ENCODE results near the gene AGL.
"Not testable (repeated sequence)": the region's sequence is repeated elsewhere in the genome, so short reads cannot be mapped to it uniquely, and the experiment has no call there.

The AGL gene

GRCh38 chr1:99852648-99853047 lies 2.5 kb downstream of the AGL start:
- DNase-seq, result no peak

- no peak for DNase-seq
These were observed 5.8 kb downstream of the AGL start for GRCh38 chr1:99855914-99856450.

GRCh38 chr1:99857041-99857440 lies 6.9 kb downstream of the AGL start:
- DNase-seq, result not testable (repeated sequence)

- DNase-seq, result no peak
These were observed 8.1 kb downstream of the AGL start for GRCh38 chr1:99858286-99858685.

- DNase-seq, result no peak
These were observed 8.7 kb downstream of the AGL start for GRCh38 chr1:99858881-99859280.

- no peak for DNase-seq
These were observed 10.5 kb downstream of the AGL start for GRCh38 chr1:99860703-99861102.

GRCh38 chr1:99867682-99868081 lies 17.5 kb downstream of the AGL start:
- DNase-seq, result no peak

- DNase-seq, result no peak
These were observed 19.1 kb downstream of the AGL start for GRCh38 chr1:99869304-99869703.

GRCh38 chr1:99869723-99870122 lies 19.6 kb downstream of the AGL start:
- DNase-seq, result no peak

- no peak for DNase-seq
These were observed 21.9 kb downstream of the AGL start for GRCh38 chr1:99872063-99872462.

GRCh38 chr1:99877568-99877967 lies 27.4 kb downstream of the AGL start:
- DNase-seq, result no peak

GRCh38 chr1:99886179-99886578 lies 36.0 kb downstream of the AGL start:
- no peak for DNase-seq

GRCh38 chr1:99886841-99887240 lies 36.7 kb downstream of the AGL start:
- no peak for DNase-seq

- DNase-seq, result no peak
These were observed 37.7 kb downstream of the AGL start for GRCh38 chr1:99887890-99888289.

- DNase-seq, result no peak
These were observed 41.8 kb downstream of the AGL start for GRCh38 chr1:99891997-99892396.

GRCh38 chr1:99903278-99903677 lies 53.1 kb downstream of the AGL start:
- DNase-seq, result not testable (repeated sequence)

GRCh38 chr1:99906535-99906934 lies 56.4 kb downstream of the AGL start:
- no peak for DNase-seq

- DNase-seq, result no peak
These were observed 67.1 kb downstream of the AGL start for GRCh38 chr1:99917214-99917613.

- no peak for DNase-seq
These were observed 69.1 kb downstream of the AGL start for GRCh38 chr1:99919220-99919619.

- no peak for DNase-seq
These were observed 84.6 kb downstream of the AGL start for GRCh38 chr1:99934801-99935200.

GRCh38 chr1:99935534-99935933 lies 85.4 kb downstream of the AGL start:
- DNase-seq, result no peak

- no peak for DNase-seq
These were observed 85.9 kb downstream of the AGL start for GRCh38 chr1:99936071-99936470.

- DNase-seq, result no peak
These were observed 92.6 kb downstream of the AGL start for GRCh38 chr1:99942723-99943122.

GRCh38 chr1:99943223-99943794 lies 93.1 kb downstream of the AGL start:
- no peak for DNase-seq

- no peak for DNase-seq
These were observed 94.0 kb downstream of the AGL start for GRCh38 chr1:99944192-99944591.
